Measurements from ENCODE around the gene TFE3.

Gene TFE3

GRCh38 chrX:49043220-49043986 is at the start of gene TFE3:
Gene TFE3 (minus strand): TSS chrX:49043357. CDS start chrX:49043226, 131 bp downstream.
- peak; percentile 93 to 95 for DNase-seq

- no peak for DNase-seq
Measured at GRCh38 chrX:49089553-49089952, 46.4 kb upstream of the TFE3 start.

- no peak for DNase-seq
Measured at GRCh38 chrX:49082271-49082871, 39.2 kb upstream of the TFE3 start.

- DNase-seq: peak; percentile 66 to 70
Measured at GRCh38 chrX:49079489-49080428, 36.6 kb upstream of the TFE3 start, which contains the start of gene WDR45. Gene WDR45 (minus strand): TSS chrX:49079887. CDS start chrX:49078095, 1,792 bp downstream.

- DNase-seq: no peak
Measured at GRCh38 chrX:49077941-49078340, 34.8 kb upstream of the TFE3 start.

- no peak for DNase-seq
Measured at GRCh38 chrX:49075347-49075746, 32.2 kb upstream of the TFE3 start.

GRCh38 chrX:49073601-49074575 is 30.7 kb upstream of the TFE3 start, which contains the start of gene PRAF2:
Gene PRAF2 (minus strand): TSS chrX:49074002. CDS start chrX:49073987, 15 bp downstream.
- peak; percentile 87 to 88 for DNase-seq

- DNase-seq: no peak
Measured at GRCh38 chrX:49072712-49073095, 29.5 kb upstream of the TFE3 start.

- DNase-seq: no peak
Measured at GRCh38 chrX:49071877-49072711, 28.9 kb upstream of the TFE3 start.

- no peak for DNase-seq
Measured at GRCh38 chrX:49070988-49071387, 27.8 kb upstream of the TFE3 start.

- no peak for DNase-seq
Measured at GRCh38 chrX:49069038-49069437, 25.9 kb upstream of the TFE3 start.

- no peak for DNase-seq
Measured at GRCh38 chrX:49067285-49068120, 24.3 kb upstream of the TFE3 start.

- DNase-seq: no peak
Measured at GRCh38 chrX:49066690-49067089, 23.5 kb upstream of the TFE3 start.

GRCh38 chrX:49066278-49066677 is 23.1 kb upstream of the TFE3 start:
- DNase-seq: no peak

GRCh38 chrX:49064735-49065134 is 21.6 kb upstream of the TFE3 start:
- DNase-seq: no peak

- DNase-seq: no peak
Measured at GRCh38 chrX:49064303-49064702, 21.1 kb upstream of the TFE3 start.

- no peak for DNase-seq
Measured at GRCh38 chrX:49063715-49064114, 20.6 kb upstream of the TFE3 start.

GRCh38 chrX:49061916-49062315 is 18.8 kb upstream of the TFE3 start:
- DNase-seq: no peak

GRCh38 chrX:49061490-49061889 is 18.3 kb upstream of the TFE3 start:
- DNase-seq: no peak

GRCh38 chrX:49060914-49061313 is 17.8 kb upstream of the TFE3 start:
- no peak for DNase-seq

All from stimulated activated CD4-positive, alpha-beta T cell treated with anti-CD3 and anti-CD28 coated beads, Interleukin-2, amount 100 ng/mL, for 24 hours (primary cell).